NCI-H345 (cell line): ENCODE measurements around the gene KRT32.

Experiments
- DNase-seq: peaks from one replicate; lab custom pipeline; 2025; lab: John Stamatoyannopoulos, UW

Gene KRT32

DNA sequence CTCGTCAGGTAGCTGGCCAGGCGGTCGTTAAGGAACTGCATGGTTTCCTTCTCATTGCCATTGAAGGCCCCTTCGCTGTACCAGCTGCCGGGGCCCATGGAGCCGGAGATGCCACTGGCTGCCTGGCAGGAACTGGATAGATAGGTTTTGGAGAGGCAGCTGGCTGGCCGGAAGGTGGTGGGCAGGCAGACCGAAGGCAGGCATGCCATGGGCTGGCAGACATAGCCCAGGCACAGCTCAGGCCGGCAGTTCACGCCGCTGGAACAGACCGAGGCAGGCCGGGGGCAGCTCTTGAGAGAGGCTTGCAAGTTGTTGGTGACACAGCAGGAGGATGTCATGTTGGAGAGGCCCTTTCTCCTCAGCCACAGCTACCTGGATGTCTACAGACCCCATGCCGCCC, at the start of gene KRT32:
KRT32 (minus strand) TSS at position 399 of the 400 bp plus-strand sequence; CDS start at position 338, 61 bp downstream.
- no peak for DNase-seq

DNA sequence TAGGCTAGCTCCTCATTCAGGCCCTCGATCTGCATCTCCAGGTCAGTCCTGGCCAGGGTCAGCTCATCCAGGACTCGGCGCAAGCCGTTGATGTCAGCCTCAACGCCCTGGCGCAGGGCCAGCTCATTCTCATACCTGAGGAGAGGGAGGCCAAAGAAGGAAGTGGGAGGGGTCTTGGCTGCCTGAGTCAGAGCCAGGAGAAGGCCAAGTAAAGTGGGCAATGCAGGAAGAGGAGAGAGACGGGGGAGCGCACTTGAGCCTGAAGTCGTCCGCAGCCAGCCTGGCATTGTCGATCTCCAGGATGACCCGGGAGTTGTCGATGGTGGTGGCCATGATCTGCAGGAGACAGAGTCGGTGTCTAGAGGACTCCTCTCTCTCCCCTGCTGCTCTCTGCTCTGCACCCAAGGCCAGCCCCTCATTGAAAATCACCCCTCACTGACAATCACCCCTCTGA, 49.7 kb upstream of the KRT32 start:
- DNase-seq: no peak

DNA sequence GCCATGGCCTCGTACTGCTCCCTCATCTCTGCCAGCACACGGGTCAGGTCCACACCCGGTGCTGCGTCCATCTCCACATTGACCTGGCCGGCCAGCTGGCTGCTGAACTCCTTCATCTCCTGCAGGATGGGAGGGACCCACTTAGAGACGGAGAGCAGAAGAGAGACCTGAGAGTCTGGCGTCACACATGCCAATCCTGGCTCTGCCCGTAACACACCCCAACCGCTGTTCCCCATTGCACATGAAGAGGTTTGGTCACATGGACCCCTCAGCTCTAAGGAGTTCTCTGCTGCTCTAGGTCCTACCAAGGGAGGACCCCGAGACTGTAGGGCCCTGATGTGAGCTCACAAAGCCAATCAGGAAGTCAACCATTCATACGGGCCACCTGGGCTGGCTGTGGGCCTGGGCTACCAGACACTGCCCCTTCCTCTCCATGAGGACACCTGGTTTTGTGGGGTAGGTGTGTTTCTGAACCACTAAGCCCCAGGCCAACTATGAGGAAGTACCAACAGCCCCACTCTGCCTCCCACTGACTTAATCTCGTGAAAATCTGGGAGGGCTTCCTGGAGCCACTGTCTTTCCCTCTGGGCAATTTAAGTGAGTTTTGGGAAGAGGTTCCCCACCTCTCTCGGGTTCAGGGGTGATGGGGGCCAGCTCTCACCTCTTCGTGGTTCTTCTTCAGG, 49.1 kb upstream of the KRT32 start:
- no peak for DNase-seq

DNA sequence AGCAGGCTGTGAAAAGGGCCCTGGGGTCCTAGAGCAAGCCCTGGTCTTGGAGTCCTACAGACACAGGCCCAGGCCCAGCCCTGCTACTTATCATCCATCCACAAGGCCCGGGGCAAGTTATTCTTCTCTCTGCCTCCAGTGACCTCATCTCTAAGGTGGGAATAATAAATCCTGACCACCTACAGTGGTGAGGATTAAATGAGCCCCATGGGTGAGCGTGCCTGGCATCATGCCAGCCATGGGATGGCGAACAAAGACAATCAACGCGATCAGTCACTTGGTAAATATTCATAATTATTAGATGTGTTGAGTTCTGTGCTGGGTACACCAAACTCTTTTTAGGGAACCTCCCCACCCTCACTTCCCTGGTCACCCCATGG, 46.0 kb upstream of the KRT32 start:
- peak; percentile 39 for DNase-seq

DNA sequence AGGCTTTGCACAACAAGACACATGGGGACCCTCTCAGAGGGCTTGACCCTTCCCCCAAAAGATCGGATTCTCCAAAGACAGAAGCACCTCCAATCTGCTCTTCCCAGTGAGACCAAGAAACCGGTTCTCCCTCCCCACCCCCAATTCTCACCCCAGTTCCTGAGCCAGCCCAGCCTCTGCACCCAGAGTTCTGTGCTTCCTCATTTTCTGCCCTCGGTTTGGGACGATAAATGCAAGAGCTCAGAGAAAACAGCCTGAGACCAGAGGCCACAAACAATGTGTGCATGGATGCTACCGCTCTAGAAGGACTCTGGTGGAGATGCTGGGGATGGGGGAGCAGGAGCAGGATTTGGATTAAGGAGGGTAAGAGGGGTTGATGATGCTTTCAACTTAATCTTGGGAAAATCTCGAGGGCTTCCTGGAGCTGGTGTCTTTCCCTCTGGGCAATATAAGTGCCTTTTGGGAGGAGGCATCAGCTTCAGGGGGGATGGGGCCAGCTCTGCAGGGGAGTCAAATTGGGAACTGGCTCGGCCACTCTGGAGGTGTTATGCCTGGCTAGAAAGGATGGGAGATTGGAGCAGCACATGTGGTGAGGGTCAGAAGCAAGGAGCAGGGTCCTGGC, 45.5 kb upstream of the KRT32 start:
- no peak for DNase-seq

DNA sequence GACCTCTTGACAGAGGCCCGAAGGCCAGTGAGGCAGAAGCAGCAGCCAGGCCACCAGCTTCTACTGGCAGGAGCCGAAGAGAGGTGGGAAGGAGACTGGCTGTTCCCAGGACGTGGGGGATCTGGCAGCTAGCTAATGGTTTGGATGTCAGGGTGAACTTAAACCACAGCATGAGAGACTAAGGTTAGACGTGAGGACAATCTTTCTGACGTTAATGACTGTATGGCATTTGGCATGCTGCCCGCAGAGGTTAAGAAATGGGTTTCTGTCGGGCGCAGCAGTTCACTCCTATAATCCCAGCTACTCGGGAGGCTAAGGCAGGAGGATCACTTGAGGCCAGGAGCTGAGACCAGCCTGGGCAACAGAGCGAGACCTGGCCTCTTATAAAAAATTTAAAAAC, 44.5 kb upstream of the KRT32 start:
- no peak for DNase-seq

DNA sequence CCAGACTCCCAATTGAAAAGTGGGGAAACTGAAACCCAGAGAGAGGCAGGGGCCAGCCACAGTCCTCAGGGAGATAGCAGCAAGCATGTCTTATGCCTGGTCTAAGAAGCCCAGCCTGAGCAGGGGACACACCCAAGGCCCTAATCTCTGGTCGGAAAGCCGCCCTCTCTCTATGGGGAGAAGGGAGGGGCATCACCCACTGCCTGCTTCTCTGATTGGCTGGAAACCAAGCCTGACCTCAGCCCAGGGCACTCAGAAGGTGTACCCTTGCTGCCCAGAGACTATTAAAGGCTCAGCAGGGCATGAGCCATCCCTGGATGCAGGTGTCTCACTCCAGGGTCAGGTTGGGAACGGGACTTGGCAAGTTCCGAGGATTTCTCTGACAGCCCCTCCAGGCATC, 43.9 kb upstream of the KRT32 start:
- DNase-seq: no peak

DNA sequence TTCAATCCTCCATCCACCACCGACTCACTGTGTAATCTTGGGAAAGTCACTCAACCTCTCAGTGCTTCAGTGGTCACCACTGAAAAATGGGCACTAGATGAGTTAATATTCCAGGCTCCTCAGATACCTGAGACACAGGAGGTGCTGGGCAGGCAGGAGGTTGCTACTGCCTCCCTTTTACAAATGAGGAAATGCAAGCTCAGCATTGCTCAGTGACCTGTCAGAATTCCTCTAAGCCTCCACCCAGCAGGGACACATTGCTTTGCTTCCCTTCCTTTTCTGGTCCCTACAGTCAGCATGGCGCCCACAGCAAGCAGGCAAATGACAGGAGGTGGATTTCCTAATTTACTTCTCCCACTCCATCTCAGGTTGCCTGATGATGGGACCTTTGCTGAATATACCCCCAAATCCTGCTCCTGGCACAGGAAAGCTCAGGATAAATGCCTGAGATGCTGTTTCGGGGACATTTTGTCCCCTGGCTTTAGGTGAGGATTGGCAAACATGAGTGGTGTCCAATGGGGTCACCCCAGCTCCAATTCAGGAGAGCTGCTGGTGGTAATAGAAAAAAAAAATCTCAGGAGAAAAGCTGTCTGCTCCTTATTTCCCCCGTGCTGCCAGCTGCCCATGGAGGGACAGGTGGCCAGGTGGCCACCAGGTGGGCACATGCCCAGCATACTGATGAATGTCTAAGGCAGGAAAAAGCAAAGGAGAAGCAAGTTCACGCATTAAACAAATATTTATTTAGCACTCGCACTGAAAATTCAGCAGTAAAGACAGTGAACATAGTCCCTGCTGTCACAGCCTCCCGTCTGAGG, 43.3 kb upstream of the KRT32 start:
- DNase-seq: no peak

DNA sequence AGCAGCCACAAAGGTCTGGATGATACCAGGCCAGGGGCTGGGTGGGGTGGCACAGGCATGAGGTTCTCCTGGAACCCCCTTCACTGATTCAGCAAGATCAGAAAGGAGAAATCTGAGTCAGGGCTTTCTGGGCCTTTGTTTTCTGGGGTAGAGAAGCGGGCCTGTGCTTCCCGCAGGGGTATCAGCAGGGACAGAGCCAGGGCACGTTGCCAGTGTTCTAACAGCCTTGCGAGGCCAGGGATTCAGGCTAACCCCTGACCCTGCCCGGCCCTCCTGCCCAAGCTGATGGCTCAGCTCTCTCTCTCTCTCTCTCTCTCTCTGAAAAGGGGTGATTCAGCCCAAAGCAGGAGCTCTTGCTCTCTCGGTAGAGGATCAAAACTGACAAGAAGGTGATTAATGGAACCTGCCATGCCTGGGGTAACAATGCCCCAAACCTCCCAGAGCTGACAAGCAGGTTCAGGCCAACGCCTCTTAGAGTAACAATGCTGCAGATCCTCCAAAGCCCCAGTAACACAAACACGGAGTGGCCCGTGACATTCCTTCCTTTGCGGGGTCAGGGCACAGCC, 40.2 kb upstream of the KRT32 start:
- no peak for DNase-seq

DNA sequence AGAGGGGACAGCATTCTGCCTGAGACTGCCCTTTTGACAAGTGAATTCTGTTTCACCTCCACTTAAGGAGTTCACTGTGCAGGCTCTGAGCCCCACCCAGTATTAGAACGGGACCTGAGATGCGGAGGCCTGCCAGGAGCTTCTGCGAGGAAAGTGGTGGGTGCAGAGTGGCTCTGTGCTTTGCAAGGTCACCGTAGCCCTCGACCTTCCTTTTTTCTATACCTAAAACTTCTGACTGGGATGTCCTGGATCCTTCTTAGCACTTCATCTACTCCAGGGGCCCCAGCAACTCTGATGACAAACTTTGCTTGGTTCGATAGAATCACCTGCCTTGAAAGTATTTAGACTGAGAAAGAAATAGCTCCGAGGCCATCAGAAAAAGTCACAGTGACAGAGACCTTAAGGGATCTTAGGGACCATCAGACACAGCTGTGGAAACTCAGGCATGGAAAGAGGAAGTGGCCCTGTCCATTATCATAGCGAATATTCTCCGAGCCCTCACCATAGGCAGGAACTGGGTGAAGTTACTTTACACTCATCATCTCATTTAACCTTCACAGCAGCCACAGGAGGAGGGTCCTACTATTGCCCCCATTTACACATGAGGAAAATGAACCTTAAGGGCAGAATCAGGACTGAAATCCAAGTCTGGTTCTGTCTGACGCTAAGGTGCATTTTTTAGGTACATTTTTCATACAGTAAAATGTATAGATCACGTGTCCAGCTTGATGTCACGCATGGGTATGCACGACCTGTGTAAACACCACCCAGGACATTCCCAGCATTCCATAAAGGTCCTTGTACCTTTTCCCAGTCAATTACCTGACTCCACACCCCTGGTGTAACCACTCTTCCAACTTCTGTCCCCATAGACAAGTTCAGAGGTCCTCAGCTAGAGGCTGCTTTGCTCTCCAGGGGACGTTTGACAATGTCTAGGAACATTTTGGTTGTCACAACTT, 38.9 kb upstream of the KRT32 start:
- no peak for DNase-seq

DNA sequence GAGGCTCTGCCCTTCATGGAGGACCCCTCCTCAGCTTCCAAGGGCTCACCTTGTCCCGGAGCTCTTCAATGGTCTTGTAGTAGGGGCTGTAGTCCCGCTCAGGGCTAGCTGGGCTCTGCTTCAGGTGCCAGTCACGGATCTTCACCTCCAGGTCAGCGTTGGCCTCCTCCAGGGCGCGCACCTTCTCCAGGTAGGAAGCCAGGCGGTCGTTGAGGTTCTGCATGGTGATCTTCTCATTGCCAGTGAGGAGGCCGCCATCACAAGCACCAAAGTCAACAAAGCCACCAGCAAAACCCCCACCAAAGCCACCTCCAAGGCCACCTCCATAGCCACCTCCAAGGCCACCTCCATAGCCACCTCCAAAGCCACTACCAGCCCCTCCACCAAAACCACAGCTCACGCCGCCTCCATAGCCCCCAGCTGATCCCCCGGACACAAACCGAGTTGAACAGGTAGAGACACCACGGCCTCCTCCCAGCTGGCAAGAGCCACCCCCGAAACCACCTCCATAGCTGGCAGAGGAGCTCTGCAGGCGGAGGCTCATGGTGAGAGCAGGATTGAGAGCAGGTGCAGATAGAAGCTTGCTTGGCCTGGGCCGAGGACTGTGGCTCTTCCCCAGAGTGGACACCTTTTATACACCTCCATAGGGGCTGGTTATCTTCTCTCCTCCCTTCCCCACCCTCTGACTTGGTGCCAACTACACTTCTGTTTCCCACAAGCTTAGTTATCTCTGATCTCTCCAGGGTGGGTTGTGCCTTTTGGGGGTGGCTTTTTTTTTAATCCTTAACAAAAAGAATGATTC, 38.0 kb upstream of the KRT32 start, which contains the start of gene KRT13:
KRT13 (minus strand) TSS at position 606 of the 802 bp plus-strand sequence; CDS start at position 544, 62 bp downstream.
- no peak for DNase-seq

DNA sequence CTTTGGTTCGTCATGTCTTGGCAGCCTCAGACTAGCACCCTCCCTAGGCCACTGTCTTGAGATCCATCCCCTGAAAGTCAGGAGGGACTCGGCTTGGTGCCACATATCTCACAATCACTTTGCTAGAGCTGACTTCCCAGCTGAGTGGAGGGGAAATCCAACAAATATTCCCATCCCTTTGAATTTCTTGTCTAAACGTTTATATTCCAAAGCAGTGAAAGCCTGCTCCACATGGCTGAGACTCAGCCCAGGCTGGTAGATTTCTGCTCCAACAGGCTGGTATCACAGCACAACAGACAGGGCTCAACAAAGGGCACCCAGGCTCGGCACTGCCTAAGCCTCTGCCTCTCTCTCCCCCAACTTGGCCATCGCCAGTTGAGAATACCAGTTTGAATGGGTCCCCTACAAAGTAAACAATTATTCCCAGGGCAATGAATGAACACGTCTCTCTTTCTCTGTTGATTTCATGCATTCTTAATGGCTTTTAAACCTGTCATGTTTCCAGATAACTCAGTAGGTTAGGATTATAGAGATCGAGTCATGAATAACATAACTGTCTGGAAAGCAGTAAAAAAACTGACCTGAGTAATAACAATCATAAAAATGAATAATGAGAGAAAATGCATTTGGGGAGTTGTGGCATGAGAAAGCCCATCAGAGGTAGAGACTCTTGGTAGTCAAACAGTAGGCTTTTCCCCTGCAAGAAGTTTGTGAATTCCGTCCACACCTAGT, 37.2 kb upstream of the KRT32 start:
- peak; percentile 17 for DNase-seq

DNA sequence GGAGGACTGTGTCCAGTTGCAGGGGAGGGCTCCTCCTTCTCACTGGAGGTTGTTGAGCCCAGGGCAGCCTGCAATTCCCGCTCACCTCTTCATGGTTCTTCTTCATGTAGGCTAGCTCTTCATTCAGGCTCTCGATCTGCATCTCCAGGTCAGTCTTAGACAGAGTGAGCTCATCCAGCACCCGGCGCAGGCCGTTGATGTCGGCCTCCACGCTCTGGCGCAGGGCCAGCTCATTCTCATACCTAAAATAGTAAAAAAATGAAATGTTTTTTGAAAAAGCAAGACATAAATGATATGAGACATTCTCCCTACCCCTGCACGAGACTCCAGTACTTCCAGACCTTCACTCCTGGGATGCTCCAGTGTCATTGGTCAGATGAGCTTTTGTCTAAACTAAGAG, 36.0 kb upstream of the KRT32 start:
- DNase-seq: no peak

DNA sequence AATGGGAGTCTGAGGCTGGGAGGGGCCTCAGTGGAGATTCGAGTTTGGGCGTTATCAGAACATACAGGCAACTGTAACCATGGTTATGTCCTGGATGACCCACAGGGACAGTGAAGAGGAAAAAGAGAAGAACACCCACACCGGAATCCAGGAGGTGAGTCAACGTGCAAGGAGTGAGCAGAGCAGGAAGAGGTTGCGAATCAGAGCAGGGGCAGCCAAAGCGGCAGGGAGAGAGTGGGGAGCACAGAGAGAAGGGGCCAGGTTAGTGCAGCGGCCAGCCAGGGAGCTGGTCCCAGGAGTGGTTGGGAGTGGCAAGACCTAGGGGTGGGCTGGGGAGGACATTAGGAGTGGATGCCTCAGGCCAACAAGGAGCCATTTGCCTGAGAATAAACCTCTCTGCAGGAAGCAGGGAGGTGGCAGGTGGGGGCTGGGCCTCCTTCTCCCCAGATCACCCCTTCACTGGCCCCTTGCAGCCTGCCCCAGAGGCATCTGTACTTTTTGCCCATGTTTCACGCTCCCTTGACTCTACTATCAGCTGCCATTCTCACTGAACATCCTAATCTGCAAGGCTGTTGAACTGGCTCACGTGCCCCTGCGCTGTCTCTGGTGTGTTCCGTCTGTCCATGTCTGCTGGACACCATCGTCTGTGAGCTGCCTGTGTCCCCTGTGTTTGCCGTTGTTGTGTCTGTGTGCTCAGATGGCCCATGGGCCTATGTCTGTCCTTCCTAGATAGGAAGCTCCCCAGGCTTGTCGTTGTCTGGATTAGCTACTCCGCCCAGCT, 33.1 kb upstream of the KRT32 start:
- DNase-seq: no peak

DNA sequence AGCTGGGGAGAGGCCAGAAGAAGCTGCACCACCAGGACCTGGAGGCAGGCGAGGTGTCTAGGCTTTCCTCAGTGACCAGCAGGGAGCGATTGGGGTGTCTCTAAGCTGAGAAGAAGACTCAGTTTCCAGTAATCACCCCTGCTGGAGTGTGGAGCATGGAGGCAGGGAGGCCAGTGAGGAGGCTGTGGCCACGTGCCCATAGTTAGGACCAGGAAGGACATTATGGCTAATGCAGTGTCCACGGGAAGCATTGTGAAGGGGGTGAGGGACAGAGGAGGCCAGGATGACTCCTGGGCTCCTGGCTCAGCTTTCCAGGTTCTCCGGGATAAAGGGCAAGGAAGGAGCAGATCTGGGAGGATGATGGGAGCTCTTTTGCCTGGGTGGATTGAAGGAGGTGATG, 32.5 kb upstream of the KRT32 start:
- no peak for DNase-seq

DNA sequence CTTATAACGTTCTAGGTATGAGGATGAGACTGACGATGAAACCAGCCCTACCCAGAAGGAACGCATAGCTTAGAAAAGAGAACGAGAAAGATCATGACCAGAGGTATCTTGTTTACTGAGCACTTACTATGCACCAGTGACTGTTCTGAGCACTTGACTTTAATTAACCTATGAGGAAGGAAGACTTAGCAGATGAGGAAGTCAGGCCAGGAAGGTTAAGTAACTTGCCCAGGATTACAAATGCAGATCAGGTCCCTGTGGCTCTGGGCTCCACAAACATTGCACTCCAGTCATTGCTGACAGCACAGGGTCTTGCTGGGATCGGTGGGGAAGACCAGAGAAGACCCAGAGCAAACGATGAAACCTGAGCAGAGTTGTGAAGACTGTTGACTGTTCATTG, 31.1 kb upstream of the KRT32 start:
- no peak for DNase-seq

DNA sequence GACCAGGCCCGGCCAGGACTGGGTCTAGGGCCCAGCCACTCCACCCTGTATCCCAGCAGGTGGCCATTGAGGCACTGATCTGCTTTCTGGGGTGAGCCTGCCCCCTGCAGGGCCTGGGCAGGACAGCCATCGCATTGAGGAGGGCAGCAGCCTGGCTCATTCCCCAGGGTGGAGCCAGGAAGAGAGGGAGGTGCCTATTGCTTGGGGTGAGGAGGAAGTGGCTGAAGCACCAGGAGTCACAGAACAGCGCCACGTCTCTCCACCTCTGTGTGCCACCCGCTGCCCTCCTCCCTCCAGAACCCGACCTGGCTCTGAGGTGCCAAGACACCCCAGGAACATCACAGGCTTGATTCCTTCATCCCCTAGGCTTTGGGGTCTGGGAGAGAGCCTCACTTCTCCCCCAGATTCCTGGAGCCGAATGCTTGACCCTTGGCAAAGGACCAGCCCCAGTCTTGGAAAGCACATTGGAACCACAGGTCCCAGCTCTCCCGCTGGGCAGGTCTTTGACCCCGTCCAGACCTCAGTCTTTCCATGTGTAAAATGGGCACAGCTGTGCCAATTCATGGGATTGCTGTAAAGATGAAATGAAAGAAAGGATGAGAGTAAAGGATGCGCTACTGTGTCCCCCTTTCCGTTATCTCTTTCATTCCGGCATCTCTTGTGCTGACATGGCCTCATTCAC, 29.8 kb upstream of the KRT32 start:
- DNase-seq: peak; percentile 40

DNA sequence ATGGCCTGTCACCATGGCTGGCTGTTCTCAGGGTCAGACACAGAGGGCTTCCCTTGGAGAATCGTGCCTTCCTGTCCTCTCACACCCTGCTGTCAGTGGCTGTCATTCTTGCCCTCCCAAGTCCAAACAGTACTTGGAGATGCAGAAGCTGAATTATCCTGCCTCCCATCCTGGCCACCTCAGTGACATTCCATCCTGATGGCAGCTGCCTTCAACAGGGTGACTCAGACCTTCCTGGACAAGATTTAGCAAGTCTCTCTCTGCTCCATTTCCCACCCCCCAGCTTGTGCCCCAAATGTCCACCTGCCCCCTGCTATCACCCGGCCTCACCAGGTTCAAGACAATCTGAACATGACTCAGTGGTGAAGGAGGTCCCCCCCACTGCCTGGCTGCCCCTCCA, 27.3 kb upstream of the KRT32 start:
- no peak for DNase-seq

DNA sequence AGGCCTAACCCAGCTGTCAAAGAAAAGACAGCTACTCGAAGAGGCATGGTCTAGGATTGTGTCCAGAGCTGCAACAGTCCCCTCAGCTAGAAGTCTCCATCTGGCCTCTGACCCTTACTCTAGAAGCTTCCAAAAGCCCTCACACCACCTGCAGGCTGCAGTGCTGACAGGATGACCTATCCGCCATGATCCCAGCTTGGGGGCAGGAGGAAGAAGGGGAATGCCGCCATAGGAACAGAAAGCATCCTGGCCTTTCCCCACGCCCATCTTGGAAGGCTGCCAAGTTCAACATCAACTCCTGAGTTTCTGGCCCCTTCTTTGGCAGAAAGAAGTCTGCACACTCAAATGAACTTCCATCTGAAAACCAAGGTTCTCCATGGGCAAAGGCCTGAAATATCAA, 25.6 kb upstream of the KRT32 start:
- DNase-seq: peak; percentile 78
